ENCODE data around the gene EIF3F.

The EIF3F gene

GRCh38 chr11:8021920-8022319 lies 34.8 kb downstream of the EIF3F start:
- DNase-seq, result no peak

GRCh38 chr11:8022876-8023275 lies 35.7 kb downstream of the EIF3F start:
- DNase-seq, result no peak

GRCh38 chr11:8023831-8024555 lies 36.9 kb downstream of the EIF3F start:
- no peak for DNase-seq

GRCh38 chr11:8025123-8025522 lies 38.0 kb downstream of the EIF3F start:
- no peak for DNase-seq

- no peak for DNase-seq
Measured at GRCh38 chr11:8025816-8026215, 38.7 kb downstream of the EIF3F start.

- no peak for DNase-seq
Measured at GRCh38 chr11:8026982-8027381, 39.8 kb downstream of the EIF3F start.

GRCh38 chr11:8028766-8029165 lies 41.6 kb downstream of the EIF3F start:
- no peak for DNase-seq

- DNase-seq, result no peak
Measured at GRCh38 chr11:8030526-8031247, 43.5 kb downstream of the EIF3F start.

- DNase-seq, result no peak
Measured at GRCh38 chr11:8031248-8032115, 44.3 kb downstream of the EIF3F start.

GRCh38 chr11:8032122-8032521 lies 45.0 kb downstream of the EIF3F start:
- DNase-seq, result no peak

- no peak for DNase-seq
Measured at GRCh38 chr11:8032576-8033304, 45.6 kb downstream of the EIF3F start.

GRCh38 chr11:8033305-8034105 lies 46.4 kb downstream of the EIF3F start:
- peak in 44 of 56 donors; percentile 19 to 75 (median 50) for DNase-seq

- no peak for DNase-seq
Measured at GRCh38 chr11:8034106-8034585, 47.0 kb downstream of the EIF3F start.

- no peak for DNase-seq
Measured at GRCh38 chr11:8034604-8035190, 47.6 kb downstream of the EIF3F start.

- no peak for DNase-seq
Measured at GRCh38 chr11:8035200-8035855, 48.2 kb downstream of the EIF3F start.

- DNase-seq, result no peak
Measured at GRCh38 chr11:8036002-8036802, 49.1 kb downstream of the EIF3F start.

- no peak for DNase-seq
Measured at GRCh38 chr11:8036986-8037385, 49.8 kb downstream of the EIF3F start.

- peak in 9 of 56 donors; percentile 20 to 65 (median 42) for DNase-seq
Measured at GRCh38 chr11:8038393-8038792, 51.3 kb downstream of the EIF3F start.

All from amygdala (tissue), 56 donors.